GM12875 (cell line): ENCODE measurements around the gene LRRC27.

Experiments
- H3K4me3 ChIP-seq: one replicate; pipeline ENCODE4 v1.5.1; 2011; ENCODE audit warnings: low read depth, low read length, control low read depth
- CTCF ChIP-seq: IDR thresholded peaks from 2 replicates; pipeline ENCODE4 v1.5.1; 2011; ENCODE audit warnings: low read depth, mild to moderate bottlenecking, control low read depth, inconsistent platforms, low read length, moderate library complexity, borderline replicate concordance; ENCODE audit not compliant: insufficient read depth

LRRC27 gene

GRCh38 chr10:132297526-132297925 lies 34.5 kb upstream of the LRRC27 start:
- no peak overlapping the region for H3K4me3 ChIP-seq
- no peak for TF ChIP-seq CTCF

DNA sequence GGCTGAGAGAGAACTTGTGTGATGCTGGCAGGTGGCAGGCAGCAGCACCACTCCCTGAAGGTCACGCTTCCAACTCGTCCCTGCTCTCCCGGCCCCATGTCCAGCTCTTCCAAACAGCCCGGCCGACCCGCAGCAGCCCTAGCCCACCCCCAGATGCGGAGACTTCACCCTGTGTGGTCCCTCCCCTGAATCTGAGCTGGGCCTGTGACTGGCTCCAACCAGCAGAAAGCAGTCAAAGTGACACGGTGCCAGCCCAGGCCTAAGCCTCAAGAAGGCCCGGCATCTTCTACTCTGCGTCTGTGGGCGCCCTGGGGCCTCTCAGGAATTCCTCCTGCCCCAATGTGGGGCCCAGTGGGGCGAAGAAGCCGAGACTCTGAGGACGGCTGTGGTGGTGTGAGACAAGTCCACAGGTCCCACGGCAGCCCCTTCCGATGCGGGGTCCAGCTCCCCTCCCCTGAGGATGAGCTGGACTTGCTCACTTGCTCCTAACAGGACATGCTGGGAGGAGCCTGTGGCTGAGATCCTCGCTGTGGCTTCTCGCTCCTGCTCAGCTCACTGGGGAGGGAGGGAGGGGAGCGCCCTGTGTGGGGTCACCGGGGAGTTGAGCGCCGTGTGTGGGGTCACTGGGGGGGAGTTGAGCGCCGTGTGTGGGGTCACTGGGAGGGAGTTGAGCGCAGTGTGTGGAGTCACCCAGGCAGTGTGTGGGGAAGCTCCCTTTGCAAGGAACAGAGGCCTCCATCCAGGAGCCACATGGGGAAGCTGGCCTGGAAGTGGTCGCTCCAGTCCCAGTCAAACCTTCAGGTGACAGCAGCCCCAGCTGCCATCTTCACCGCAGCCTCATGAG lies 33.7 kb upstream of the LRRC27 start:
- no peak overlapping the region for H3K4me3 ChIP-seq
- no peak for TF ChIP-seq CTCF

GRCh38 chr10:132299371-132300336 lies 32.3 kb upstream of the LRRC27 start:
- no peak for TF ChIP-seq CTCF
- H3K4me3 ChIP-seq: no peak overlapping the region

DNA sequence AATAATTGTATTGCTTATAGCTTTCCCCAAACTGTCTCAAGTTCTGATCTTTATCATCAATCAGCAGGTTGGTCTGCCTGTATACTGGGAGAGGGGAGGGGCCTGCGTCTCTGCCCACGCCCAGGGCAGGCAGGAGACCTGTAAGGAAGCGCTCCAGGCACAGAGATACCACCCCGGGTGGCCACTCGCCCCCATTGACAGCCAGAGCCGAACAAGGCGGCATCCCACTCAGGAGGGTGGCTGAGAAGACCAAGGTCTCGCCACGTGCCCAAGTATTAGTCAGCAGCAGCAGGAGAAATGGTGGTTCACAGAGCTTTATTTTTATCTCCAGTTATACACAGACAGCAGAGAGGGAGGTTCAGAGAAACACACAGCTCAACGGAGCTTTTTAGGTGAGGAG lies 31.4 kb upstream of the LRRC27 start:
- TF ChIP-seq CTCF: no peak

DNA sequence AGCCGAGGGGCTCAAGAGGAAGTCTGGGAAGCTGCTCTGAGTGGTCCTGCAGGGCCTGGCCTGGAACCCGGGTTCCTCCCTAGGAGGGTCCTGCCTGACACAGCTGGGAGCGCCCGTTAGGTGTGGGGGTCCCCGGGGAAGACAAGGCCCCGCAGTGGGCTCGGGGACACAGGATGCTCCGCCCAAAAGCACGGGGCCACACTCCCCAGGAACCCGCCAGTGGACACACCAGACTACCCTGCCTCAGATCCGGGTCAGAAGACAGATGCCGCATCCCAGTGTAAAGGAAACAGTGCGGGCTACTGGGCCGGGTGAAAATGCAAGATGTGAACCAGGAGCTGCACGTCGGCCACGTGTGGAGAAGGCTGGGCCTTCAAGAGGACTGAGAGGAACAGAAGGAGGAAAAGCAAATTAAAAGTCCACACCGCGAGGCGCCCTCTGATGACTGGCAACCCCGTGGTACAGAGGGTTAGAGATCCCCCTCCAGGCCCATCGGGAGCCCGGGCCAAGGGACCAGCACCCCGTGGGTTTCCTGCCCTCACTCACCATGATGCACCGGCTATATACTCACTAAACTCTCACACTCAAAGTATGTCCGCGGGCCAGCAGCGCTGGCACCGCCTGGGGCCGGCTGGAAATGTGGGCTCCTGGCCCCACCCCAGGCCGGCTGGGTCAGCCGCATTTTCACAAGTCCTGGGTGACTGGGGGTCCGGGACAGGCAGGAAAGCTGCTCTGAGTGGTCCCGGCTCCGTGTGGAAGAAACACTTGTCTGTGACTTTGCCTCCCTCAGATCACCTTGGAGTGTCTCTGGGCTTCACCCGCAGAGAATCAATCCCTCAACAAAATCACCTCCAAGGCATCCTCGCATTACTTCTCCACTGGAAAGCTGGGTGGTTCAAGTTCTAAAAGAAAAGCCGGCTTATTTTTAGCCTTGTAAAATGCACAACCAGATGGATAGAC lies 30.3 kb upstream of the LRRC27 start:
- TF ChIP-seq CTCF: no peak
- H3K4me3 ChIP-seq: no peak overlapping the region

More for the DNA sequence above, 31.4 kb upstream of the LRRC27 start:
- no peak overlapping the region for H3K4me3 ChIP-seq
